NOMO-1 (cell line): ENCODE results near the gene PRKCB.
"Not testable (repeated sequence)": the region's sequence is repeated elsewhere in the genome, so short reads cannot be mapped to it uniquely, and the experiment has no call there.

Source experiments
- DNase-seq, 2 experiments: peaks; one replicate each; lab custom pipeline; 2025; ENCODE audit not compliant: unreplicated experiment in 2 of 2; lab: John Stamatoyannopoulos, UW

The PRKCB gene

DNA sequence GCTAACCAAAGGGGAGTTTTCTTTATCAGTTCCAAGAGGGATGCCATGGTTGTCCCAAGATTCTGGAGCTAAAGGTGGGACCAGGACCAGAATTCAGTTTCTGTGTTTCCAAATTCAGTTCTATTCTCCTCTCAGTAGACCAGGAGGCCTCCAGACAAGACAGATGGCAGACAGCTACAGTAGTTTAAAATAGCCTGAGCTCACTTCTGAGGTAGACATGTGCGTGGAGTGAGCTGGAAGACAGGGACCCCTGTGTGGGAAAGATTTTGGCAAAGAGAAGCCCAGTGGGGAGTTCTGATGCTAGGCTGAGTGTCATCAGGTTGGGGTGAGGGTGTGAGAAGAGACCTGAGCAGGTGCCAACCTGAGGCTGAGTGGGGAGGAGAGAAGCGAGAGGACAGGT lies 95.4 kb downstream of the PRKCB start:
- DNase-seq, result no peak

DNA sequence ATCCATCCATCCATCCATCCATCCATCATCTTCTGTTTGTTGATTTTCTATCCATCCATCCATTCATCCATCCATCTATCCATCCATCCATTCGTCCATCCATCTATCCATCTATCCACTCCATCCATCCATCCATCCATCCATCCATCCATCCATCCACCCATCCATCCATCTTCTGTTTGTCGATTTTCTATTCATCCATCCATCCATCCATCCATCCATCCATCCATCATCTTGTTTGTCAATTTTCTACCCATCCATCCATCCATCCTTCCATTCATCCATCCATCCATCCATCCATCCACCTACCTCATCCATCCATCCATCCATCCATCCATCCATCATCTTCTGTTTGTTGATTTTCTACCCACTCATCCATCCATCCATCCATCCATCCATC lies 97.9 kb downstream of the PRKCB start:
- not testable (repeated sequence) for DNase-seq

DNA sequence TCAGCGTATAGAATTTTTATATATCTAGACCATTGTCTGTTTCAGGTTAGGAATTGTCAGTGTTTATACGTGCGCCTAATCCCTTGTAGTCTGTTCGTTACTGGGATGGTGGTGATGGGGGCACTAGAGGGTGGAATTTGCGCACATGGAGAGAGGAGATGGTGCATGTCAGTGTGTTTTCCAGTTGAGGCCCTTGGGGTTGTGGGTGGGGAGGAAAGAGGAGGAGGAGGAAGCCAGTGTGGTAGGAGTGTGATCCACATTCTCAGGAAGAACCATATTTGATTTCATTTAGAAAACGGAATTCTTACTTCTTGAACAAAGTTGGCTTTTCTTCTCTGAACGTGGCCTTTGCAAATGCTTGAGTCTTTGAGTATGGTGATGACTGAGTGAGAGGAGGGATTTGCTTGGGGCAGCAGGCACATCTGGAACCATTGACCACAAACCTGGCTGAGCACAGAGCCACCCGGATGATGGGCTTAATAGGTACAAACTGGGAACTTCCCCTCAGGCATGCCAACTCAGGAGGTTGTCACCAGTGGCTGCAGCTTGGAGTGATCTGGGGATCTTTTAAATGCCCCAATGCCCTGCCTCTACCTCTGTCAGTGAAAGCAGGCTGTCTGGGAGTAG lies 98.9 kb downstream of the PRKCB start:
- no peak for DNase-seq

DNA sequence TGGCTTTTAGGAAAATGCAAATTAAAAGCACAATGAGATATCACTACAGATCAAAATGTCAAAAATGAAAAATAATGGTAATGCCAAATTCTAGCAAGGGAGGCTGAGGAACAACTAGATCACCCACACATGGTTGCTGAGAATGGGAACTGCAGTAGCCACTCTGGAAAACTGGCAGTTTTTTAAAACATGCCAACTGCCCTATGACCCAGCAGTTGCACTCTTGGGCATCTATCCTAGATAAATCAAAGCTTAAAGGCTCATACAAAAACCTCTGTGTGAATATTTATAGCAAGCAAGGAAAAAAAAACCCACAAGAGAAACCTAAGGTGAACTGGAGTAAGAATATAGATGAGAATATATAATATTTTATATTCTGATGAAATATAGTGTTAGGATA lies 104.3 kb downstream of the PRKCB start:
- DNase-seq, result no peak

DNA sequence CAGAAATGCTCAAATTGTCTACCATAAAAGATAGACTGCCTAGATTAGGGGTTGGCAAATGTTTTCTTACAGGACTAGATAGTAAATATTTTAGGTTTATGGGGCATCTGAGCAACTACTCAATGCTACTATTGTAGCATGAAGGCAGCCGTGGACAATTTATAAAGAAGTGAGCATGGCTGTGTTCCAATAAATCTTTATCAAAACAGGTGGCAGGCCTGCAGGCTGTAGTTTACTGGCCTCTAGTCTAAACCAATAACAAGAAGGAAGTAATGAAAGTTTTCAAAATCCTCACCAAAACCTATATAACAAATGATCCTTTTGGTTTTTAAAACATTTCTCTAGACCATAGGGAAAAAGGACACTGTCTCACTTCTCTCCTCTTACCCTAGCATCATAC lies 105.2 kb downstream of the PRKCB start:
- no peak for DNase-seq

DNA sequence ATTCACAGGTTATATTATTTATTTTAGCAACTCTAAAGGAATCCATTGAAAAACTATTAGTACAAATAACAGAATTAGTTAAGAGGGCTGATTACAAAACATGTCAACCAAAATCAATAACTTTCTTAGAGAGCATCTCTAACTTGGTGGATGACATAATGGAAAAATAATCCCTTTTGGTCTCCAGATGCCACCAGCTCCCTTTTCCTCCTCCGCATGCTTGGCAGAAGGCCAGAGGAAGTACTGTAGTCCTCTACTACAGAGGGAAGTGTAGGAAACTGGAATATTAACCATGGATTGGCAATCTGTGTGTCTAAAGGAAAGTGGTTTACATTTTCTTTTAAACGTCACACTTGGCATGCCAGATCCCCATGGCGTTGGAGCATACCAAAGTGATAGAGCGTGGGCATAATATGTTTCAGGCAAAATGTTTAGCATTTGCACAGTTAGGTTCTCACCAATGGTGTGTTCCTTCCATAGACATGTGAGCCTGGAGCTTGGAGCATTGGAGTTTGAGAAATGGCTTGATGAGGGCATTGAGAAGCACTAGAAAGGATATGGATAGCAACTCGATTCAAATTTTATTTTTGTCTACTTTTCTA lies 106.3 kb downstream of the PRKCB start:
- DNase-seq, result no peak

DNA sequence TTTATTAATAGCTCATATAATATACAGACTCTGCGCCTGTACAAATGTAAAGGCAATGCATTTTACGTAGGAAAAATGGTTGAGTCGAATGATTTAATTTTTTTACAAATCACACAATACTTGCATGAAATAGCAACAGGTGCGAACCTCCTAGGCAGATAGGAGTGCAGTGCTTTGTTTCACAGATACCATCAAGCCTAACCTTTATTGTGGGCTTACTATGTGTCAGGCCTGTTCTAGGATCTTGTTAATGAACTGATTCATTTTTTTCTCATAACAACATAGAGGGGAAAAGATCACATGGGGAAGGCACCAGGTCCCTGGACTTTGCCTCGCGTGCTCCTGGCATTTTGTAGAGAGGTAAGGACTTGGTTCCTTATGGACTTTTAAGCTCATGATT lies 107.8 kb downstream of the PRKCB start:
- no peak for DNase-seq

DNA sequence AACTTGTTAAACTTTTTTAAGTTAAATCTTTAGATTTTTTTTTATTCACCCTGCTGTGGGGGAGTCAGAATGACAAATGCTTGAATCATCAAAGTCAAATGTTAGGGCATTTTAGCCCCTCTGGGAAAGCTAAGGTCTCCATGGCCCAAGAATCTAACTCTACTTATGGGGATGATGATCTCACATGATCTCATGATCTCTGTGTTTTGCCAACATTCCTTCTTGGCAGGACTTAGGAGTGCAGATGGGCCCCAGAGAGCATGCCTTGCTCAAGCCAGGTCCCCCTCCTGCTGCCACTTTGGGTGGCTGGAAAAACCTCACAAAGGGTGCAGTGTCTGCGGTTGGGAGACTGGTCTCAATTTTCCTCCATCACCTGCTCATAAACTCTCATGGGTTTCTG lies 108.6 kb downstream of the PRKCB start:
- DNase-seq, result no peak

DNA sequence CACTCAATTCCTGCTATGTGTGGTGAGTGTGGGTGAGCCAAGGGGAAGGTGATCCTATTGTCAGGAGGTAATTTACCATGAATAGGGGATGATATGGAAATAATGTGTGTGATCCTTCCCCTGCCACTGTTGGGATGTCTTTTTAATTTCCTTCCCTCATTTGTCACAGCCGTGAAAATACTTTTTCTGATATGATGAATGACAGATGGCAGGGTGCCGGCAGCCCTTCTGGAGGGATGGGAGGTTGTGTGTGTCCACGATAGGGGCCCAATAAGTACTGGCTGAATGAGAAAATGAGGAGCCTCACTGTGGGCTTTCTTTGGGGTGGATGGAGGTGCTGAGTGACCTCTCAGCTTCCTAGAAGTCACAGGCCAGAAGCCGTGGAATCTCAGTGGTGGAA lies 109.5 kb downstream of the PRKCB start:
- DNase-seq, result no peak

DNA sequence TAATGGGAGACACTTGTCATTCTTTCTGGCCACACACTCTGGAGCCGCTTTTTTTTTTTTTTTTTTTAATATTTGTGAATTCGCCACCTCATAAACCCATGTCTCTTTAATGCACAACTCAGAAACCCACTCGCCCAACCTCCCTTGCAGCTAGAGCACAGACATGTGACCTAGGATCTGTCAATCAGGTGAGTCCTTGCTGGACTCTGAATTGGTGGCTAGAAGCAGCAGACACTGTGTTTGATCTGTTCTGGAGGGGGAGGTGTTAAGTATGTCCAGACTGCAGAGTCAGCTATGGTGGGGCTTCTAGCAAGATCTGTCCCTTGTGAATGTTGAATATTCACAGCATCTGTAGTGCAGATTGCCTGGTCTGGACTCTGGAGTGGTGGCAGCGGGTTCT lies 112.1 kb downstream of the PRKCB start:
- no peak for DNase-seq

DNA sequence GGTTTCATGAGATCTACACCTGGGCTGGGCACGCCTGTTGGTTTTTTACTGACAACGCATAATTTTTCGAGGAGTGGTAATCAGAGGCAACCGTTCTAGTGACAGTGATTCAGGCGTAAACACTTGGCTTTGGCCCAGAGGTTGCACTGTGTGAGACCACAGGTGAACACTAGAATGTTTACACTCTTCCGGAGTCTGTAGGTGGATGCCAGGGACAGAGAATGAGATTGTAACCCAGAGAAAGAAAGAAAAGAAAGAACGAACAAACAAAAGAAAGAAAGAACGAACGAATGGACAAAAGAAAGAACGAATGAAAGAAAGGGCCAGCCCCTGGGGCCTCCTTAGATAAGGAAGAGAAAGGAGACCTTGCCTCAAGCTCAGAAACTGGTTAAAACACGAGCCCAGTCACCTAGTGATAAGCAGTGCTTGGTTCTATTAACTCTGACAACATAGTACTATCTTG lies 113.2 kb downstream of the PRKCB start:
- DNase-seq, result no peak

DNA sequence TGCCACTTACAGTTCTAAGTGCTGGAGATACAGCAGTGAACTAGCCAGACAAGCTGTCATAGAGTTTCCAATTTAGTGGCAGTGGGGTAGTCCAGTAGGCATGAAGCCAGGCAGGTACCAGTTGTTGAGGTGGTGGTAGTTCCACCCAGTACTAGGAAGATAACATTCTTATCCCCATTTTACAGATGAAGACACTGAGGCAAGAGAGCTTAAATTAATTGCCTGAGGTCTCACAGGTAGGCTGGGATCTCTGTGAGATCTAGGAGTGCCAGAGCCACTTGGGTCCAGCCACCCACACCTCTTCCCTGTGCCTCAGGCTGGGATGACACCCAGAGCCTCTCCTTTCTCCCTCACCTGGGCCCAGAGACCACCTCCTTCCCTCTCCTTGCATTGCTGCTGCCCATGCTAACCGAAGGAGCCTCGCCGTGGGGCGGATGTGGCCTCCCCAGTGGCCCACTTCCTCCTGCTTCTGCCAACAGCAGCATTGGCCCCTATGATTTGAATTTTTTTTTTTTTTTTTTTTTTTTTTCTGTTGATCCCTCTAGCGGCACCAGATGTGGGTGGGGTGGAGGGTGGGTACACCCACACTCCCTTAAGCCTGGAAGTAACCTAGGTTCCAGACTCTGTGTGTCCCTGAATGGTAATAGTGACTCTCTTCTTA lies 114.0 kb downstream of the PRKCB start:
- DNase-seq, result peak; percentile 44 to 54

DNA sequence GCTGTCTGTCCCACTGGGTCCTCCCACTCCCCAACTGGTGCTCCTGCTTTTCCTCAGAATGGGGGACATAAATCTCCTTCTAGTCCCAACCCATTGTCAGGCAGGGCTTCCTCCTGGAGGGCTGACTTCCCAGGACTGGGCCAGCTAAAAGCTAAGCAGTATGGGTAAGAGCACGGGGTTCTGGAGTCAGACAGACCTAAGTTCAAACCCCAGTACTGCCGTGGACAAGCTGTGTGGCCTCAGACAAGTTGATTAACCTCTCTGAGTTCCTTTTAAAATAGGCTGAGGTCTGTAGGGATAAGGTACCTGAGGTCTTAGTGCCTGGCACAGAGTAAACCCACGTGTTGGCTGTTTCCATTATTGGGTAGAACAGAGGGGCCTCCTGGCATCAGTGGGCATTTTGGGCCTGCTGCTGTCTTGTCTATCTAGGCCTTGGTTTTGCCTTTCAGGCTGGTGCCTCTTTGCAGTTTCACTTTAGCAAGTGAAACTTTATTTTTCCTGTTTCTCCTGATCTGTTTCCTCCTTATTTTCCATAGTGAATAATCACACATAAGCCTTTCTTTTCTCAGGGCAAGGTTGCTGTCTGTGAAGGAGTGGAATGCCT lies 114.6 kb downstream of the PRKCB start:
- no peak for DNase-seq

DNA sequence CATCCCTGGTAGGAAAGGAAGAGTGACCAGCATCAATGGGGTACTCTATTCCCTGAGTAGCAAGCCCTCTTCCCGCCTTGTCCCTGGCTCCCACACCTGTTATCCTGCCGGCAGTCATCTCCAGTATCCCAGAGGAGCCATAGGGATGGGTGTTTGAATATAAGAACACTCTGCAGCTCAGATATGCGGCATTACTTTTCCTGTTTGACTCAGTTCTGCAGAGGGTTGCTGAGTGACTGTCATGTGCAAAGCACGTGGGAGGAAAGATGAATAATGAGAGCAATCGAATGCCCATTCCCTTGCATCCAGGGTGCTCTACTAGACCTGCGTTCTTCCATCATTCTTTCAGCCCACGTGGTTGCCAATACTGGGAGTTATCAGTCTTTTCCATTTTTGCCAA lies 115.1 kb downstream of the PRKCB start:
- no peak for DNase-seq

DNA sequence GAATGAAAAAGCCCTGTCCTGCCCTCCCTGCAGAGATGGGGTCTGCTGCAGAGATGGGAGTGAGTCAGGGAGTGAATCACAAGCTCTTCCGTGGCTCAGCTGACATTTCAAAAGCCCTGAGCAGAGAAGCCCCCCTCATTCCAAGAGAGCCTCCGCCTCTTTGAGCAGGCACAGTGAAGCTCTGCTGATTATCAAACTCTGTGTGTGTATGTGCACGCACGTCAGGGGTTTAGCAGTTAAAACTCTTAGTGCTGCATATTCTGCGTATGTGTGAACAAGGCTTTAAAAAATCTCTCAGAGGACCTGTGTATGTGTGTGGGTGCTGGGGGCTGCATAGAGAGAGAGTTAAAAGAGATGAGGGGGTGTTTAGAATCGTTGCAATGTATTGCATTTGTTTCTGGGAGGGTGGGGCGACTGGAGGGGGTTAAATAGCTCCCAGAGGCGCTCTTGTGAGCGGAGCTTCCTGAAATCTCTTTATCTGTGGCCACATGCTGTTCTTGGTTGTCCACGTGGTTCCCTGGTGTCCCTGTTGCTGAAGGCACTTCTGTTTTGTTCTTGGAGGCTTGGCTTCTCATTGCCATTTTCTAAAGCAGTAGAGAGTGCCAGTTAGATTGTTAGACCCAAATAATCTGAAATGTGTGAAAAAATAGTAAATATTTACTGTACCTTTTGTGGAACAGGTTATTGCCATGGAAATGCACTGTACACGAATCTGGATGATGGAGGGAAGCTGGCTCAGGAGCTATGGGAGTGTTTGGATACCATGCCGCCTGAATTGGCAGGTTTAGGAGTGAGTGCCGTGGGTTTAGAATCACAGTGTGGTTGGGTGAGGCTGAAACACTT lies 116.6 kb downstream of the PRKCB start:
- peak; percentile 65 to 81 for DNase-seq

DNA sequence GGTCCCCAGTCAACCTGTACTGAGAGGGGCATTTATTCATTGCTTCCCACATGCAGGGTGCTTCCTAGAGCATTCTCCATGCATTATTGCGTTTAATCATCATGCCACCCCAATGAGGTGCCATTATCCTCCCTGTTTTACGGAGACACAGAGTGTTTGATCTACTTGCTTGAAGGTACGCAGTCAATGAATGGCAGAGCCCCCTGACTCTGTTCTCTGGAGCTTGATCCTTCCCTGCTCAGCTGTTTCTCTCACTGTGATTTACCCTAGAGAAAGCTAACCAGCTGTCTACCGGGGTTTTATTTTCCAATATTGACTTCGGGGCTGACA lies 117.2 kb downstream of the PRKCB start:
- no peak for DNase-seq

DNA sequence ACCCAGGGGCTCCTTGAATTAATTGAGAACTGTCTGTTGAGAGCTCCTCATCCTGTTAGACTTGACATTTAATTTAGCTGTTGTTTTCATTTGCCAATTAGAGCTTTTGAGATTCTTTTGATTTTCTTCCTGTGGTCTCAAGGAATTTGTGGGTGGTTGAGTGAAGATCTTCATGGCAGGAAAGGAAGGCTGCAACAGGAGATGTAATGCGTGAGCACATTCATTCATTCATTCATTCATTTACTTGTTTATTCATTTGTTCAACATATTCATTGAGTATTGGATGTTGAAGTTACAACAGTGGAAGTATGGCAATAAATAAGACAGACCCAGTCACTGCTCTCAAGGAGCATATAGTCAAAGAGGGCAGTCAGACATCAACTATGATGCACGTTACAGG lies 117.7 kb downstream of the PRKCB start:
- no peak for DNase-seq

DNA sequence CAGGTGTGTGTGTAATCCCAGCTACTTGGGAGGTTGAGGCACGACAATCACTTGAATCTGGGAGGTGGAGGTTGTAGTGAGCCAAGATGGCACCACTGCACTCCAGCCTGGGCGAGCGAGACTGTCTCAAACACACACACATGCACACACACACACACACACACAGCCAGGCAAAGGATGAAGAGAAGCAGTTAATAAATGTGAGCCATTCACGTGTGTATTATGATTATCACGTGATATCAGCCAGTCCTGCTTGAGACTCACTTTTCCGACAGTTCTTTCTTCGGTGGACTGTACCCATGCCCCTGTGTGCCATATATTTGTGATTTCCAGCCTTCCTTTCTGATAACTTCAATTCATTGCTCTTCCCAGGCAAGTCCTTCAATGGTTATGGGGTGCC lies 119.3 kb downstream of the PRKCB start:
- no peak for DNase-seq

DNA sequence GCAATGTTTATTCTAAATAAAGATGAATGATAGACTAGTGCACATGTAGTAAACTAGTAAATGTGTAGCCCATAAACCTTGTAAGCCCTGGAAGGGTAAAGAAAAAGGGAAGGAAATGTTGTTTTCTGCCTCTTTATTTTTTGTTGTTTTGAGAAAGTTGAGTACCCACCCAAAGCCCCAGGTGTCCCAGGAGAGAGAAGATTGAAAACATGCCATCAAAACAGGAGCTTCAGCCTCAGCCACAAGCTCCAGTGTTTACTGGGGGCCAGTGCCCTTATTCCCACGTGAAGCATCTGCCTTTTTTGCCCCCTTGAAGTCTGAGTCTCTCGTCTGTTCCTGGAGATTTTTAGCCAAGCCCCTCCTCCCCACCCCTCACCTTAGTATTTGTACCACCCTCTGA lies 121.5 kb downstream of the PRKCB start:
- no peak for DNase-seq

DNA sequence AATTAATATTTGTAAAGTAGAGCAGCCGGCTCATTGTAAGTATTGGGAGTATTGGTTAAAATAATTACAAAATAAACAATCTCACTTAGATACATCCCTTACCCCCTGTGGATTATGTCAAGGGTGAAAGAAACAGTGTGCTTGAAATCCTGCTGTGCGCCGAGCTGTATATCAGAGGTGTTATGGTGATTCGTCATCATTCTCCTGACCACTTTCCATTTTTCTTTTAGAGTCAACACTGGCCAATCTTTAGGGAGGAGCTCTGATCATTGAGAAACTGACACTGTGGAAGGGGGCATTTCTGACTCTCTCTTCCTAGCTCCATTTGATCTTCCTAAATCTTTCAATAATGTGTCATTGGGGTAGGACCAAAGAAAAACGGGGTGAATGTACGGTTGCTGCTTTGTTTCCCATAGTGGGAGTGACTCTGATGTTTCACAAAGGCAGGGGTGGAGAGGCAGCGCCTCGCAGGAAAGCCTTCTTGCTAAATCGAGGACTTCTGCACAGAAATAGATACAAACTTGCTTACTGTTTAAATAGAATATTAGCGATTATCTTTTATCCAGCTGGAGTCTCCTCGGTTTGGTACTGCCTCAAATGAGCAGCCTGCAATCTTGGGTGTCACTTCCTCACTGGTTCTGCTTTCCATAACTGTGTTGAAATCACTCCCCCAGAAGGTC lies 123.4 kb downstream of the PRKCB start:
- peak; percentile 47 to 70 for DNase-seq

DNA sequence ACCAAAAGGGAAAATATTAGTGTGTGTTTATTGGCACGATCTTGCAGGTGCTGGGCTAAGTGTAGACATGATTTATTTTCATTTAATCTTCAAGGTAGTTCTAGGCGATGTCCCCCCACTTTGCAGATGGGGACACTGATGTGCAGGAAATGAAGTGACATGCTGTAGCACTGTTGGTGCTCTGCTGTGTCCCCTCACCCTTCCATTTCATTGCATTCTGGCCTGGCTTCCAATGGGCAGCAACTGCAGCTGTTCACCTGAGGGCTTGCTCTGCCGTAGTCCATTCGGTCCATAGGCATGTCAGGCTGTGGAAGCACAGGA lies 123.9 kb downstream of the PRKCB start:
- DNase-seq, result no peak
